ENCODE results near the gene HDAC4. TPM values are rescaled to one million over a fixed set of nuclear protein-coding genes. Genes with fewer than 3 reads are reported as not detected.

HDAC4 gene
- polyA plus RNA-seq, 1 donor (not counting 4 experiments of a cell fraction or from before 2014, with no cell fraction given), result 2.9 TPM

DNA sequence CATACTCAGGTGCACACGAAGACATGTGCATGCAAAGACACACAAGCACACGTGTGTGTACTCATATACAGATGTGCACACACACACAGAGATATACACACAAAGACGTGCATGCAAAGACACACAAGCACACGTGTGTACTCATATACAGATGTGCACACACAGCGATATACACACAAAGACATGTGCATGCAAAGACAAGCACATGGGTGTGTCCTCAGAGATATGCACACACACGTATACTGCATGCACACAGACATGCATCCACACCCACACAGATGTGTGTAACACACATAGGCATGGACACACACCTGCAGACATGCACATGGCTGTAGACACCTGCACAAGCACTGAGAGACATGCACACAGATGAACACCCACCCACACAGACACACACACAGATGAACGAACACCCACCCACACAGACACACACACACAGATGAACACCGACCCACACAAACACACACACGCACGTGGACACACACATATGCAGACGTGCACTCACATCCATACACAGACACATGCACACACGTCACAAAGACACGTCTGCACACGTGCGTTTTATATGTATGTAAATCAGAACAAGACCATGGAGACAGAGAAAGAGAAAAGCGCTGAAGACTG, 321.0 kb downstream of the HDAC4 start:
- no peaks in the 10 kb centered on the region for H3K4me1 ChIP-seq (ENCODE audit: control insufficient read depth, extremely low read depth, insufficient read depth, low read length)
- no peaks in the 10 kb centered on the region for H3K27me3 ChIP-seq (ENCODE audit: control insufficient read depth, extremely low read depth, insufficient read depth, low read length)
- no peak overlapping the region for H3K9ac ChIP-seq (ENCODE audit: control insufficient read depth, extremely low read depth, insufficient read depth, low read length)
- FAIRE-seq (no peak), DNase-seq (ENCODE audit: low read depth, low spot score) (no peak)
- dilution Hi-C loops (cut with MboI; ENCODE audit: extremely low pct_ligation_motif_present, low sequenced_read_pairs), result no loop called here
- H3K9me1 ChIP-seq (ENCODE audit: control insufficient read depth, extremely low read depth, insufficient read depth, low read length), result no peaks in the 10 kb centered on the region
- TF ChIP-seq, protein P1, sequence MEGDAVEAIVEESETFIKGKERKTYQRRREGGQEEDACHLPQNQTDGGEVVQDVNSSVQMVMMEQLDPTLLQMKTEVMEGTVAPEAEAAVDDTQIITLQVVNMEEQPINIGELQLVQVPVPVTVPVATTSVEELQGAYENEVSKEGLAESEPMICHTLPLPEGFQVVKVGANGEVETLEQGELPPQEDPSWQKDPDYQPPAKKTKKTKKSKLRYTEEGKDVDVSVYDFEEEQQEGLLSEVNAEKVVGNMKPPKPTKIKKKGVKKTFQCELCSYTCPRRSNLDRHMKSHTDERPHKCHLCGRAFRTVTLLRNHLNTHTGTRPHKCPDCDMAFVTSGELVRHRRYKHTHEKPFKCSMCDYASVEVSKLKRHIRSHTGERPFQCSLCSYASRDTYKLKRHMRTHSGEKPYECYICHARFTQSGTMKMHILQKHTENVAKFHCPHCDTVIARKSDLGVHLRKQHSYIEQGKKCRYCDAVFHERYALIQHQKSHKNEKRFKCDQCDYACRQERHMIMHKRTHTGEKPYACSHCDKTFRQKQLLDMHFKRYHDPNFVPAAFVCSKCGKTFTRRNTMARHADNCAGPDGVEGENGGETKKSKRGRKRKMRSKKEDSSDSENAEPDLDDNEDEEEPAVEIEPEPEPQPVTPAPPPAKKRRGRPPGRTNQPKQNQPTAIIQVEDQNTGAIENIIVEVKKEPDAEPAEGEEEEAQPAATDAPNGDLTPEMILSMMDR (optimal IDR thresholded peaks at IDR 0.05 in 1 of 3, IDR thresholded peaks at IDR 0.05 in 1 of 3, conservative IDR thresholded peaks at IDR 0.05 in 1 of 3; ENCODE audit: extremely low read depth in 1 of 3, insufficient read depth in 2 of 3, low read length in 3 of 3), result no peak
- TF ChIP-seq EZH2 (IDR thresholded peaks at IDR 0.05; ENCODE audit: low read length), result no peak
- peaks cover 0 to 1% of the 10 kb centered on the region in 2 experiments for H3K36me3 ChIP-seq (ENCODE audit: control insufficient read depth in 2 of 2, extremely low read depth in 1 of 2, insufficient read depth in 2 of 2, low read length in 2 of 2)
- no peak overlapping the region for H2AFZ ChIP-seq (ENCODE audit: control insufficient read depth, low read length)
- no peaks in the 10 kb centered on the region for H3K79me2 ChIP-seq (ENCODE audit: control insufficient read depth, insufficient read depth, low read length)
- no peaks in the 10 kb centered on the region for H3K9me3 ChIP-seq (ENCODE audit: control insufficient read depth, low read depth, low read length)
- no peak overlapping the region for H3K4me3 ChIP-seq (ENCODE audit: control insufficient read depth in 2 of 3, extremely low read depth in 1 of 3, insufficient read depth in 2 of 3, low read depth in 1 of 3, low read length in 3 of 3)
- H3K4me2 ChIP-seq (ENCODE audit: control insufficient read depth, extremely low read depth, insufficient read depth, low read depth, low read length), result no peak overlapping the region
- H4K20me1 ChIP-seq (ENCODE audit: control insufficient read depth, extremely low read depth, insufficient read depth, low read length), result no peaks in the 10 kb centered on the region
- no peak overlapping the region for H3K27ac ChIP-seq (ENCODE audit: control insufficient read depth, insufficient read depth, low read length)

DNA sequence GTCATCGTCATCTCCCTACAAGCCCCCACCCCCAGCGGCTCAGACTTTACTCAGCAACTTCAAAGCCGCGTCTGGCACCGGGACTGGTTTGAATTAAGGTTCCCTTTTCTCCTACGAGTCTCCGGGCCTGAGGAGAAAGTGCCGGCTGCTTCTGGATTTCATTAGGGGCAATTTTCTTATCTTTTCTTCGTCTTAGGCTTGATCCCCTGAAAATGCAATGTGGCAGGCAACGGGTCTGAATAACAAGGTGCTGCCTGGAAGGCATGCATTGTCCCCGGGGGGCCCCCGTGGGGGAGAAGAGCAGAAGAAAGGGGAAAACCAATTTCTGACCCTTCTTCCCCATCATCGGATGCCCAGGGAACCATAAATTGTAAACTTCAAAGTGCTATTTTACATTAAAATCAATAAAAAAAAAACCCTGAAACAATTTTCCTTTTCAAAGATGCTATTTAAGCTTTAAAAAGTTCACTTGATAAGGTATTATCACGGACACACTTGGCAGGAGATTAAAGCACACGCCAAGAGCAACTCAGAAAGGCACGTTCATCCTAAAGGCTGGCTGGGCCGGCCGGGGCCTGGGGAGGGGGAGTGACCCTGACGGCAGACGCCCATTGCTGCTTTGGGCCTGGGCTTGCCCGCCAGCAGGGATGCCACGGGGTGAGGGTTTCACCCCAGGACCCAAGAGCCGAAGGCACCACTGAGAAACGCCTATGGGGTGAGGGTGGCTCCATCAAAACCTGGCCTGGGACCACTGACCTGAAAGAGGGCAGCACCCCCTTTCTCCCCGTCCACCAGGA, 322.5 kb downstream of the HDAC4 start:
- Histone ChIP-seq H3K9me3 (ENCODE audit: control insufficient read depth, low read depth, low read length) (no peaks in the 10 kb centered on the region), H3K4me1 (ENCODE audit: control insufficient read depth, extremely low read depth, insufficient read depth, low read length) (no peaks in the 10 kb centered on the region), H3K27me3 (ENCODE audit: control insufficient read depth, extremely low read depth, insufficient read depth, low read length) (no peaks in the 10 kb centered on the region), H3K9me1 (ENCODE audit: control insufficient read depth, extremely low read depth, insufficient read depth, low read length) (no peaks in the 10 kb centered on the region), H3K4me3 (ENCODE audit: control insufficient read depth in 2 of 3, extremely low read depth in 1 of 3, insufficient read depth in 2 of 3, low read depth in 1 of 3, low read length in 3 of 3) (no peak overlapping the region), H3K4me2 (ENCODE audit: control insufficient read depth, extremely low read depth, insufficient read depth, low read depth, low read length) (no peak overlapping the region), H3K9ac (ENCODE audit: control insufficient read depth, extremely low read depth, insufficient read depth, low read length) (no peak overlapping the region), H3K36me3 (ENCODE audit: control insufficient read depth in 2 of 2, extremely low read depth in 1 of 2, insufficient read depth in 2 of 2, low read length in 2 of 2) (peaks cover 0 to 1% of the 10 kb centered on the region in 2 experiments), H3K27ac (ENCODE audit: control insufficient read depth, insufficient read depth, low read length) (no peak overlapping the region), H3K79me2 (ENCODE audit: control insufficient read depth, insufficient read depth, low read length) (no peaks in the 10 kb centered on the region), H2AFZ (ENCODE audit: control insufficient read depth, low read length) (no peak overlapping the region), H4K20me1 (ENCODE audit: control insufficient read depth, extremely low read depth, insufficient read depth, low read length) (no peaks in the 10 kb centered on the region)
- DNase-seq (ENCODE audit: low read depth, low spot score) (no peak), FAIRE-seq (no peak)
- TF ChIP-seq, protein P1 (optimal IDR thresholded peaks at IDR 0.05 in 1 of 3, IDR thresholded peaks at IDR 0.05 in 1 of 3, conservative IDR thresholded peaks at IDR 0.05 in 1 of 3; ENCODE audit: extremely low read depth in 1 of 3, insufficient read depth in 2 of 3, low read length in 3 of 3), result no peak
- TF ChIP-seq EZH2 (IDR thresholded peaks at IDR 0.05; ENCODE audit: low read length), result no peak
- dilution Hi-C loops (cut with MboI; ENCODE audit: extremely low pct_ligation_motif_present, low sequenced_read_pairs), result no loop called here
